Colonic mucosa (tissue), 4 donors: ENCODE data around the gene FADS3. TPM values are rescaled to one million over a fixed set of nuclear protein-coding genes. Genes with fewer than 3 reads are reported as not detected.

Experiments used
- DNase-seq: peaks from one replicate; pipeline ENCODE4 v3.0.0-alpha.2; 2020
- H3K27ac ChIP-seq: fragments of 200-600 bp; one replicate; pipeline ENCODE4 v1.8.0; 2021
- H3K27me3 ChIP-seq: fragments of 200-600 bp; one replicate; pipeline ENCODE4 v1.8.0; 2021
- H3K36me3 ChIP-seq: fragments of 200-600 bp; one replicate; pipeline ENCODE4 v1.8.0; 2021
- H3K4me1 ChIP-seq: fragments of 200-600 bp; one replicate; pipeline ENCODE4 v1.8.0; 2021; ENCODE audit warnings: mild to moderate bottlenecking
- H3K4me3 ChIP-seq: fragments of 200-600 bp; one replicate; pipeline ENCODE4 v1.8.0; 2021
- H3K9ac ChIP-seq, 2 donors: one replicate each; pipeline ENCODE4 v1.7.0; 2013; ENCODE audit warnings: control low read depth in 2 of 2, low read depth in 2 of 2, low read length in 2 of 2
- H3K9me3 ChIP-seq: fragments of 200-600 bp; one replicate; pipeline ENCODE4 v1.8.0; 2021
- CTCF ChIP-seq: fragments of 200-600 bp; IDR thresholded peaks from one replicate; pipeline ENCODE4 v1.8.0; 2022; ENCODE audit warnings: antibody characterized with exemption, mild to moderate bottlenecking
- intact Hi-C: fragments of 100-400 bp; cut with DNase I; formaldehyde crosslinking; loops from one replicate; pipeline ENCODE4 v1.14.1; 2022
- total RNA-seq, 2 donors: library from RNA; stranded (reverse); fragmentation: NEBNext Ultra II Directional in 1 of 2; extraction: Animal tissue kit (Norgen Biotek cat#: 25700) in 1 of 2; gene quantifications; one replicate each; pipeline ENCODE4 v1.2.1, GENCODE V29; 2021
- donor health status: healthy.
- donor health status: DM: no; HTN: no; CAD: no.
- donor health status: DM: no; HTN: no; CAD: no.

The FADS3 gene
- total RNA-seq, 2 donors from 2014 or later: 10.4 to 13.3 TPM

- Histone ChIP-seq H3K4me3 (no peak overlapping the region), H3K27ac (no peak overlapping the region), H3K4me1 (no peaks in the 10 kb centered on the region), H3K9ac (no peak overlapping the region), H3K27me3 (no peaks in the 10 kb centered on the region), H3K36me3 (no peaks in the 10 kb centered on the region), H3K9me3 (no peaks in the 10 kb centered on the region)
- no peak for DNase-seq
- intact Hi-C loops: no loop called here
- no peak for TF ChIP-seq CTCF
These were observed 25.0 kb downstream of the FADS3 start for GRCh38 chr11:61866231-61866957.

GRCh38 chr11:61864814-61865775 lies 26.2 kb downstream of the FADS3 start:
- no peak for TF ChIP-seq CTCF
- Histone ChIP-seq H3K36me3 (no peaks in the 10 kb centered on the region), H3K9me3 (no peaks in the 10 kb centered on the region), H3K4me3 (no peak overlapping the region), H3K9ac (no peak overlapping the region), H3K27me3 (no peaks in the 10 kb centered on the region), H3K27ac (no peak overlapping the region), H3K4me1 (no peaks in the 10 kb centered on the region)
- DNase-seq: no peak
- intact Hi-C loops: no loop called here

- DNase-seq: no peak
- Histone ChIP-seq H3K4me3 (no peak overlapping the region), H3K4me1 (no peaks in the 10 kb centered on the region), H3K27me3 (no peaks in the 10 kb centered on the region), H3K27ac (no peak overlapping the region), H3K9ac (no peak overlapping the region), H3K36me3 (no peaks in the 10 kb centered on the region), H3K9me3 (no peaks in the 10 kb centered on the region)
- intact Hi-C loops: no loop called here
- no peak for TF ChIP-seq CTCF
These were observed 27.7 kb downstream of the FADS3 start for GRCh38 chr11:61863548-61864081.

- Histone ChIP-seq H3K27me3 (no peaks in the 10 kb centered on the region), H3K36me3 (no peaks in the 10 kb centered on the region), H3K4me3 (no peak overlapping the region), H3K9me3 (no peaks in the 10 kb centered on the region), H3K9ac (no peak overlapping the region), H3K27ac (no peak overlapping the region), H3K4me1 (no peaks in the 10 kb centered on the region)
- no peak for DNase-seq
- TF ChIP-seq CTCF: no peak
- intact Hi-C loops: no loop called here
These were observed 28.4 kb downstream of the FADS3 start for GRCh38 chr11:61862714-61863547.

- TF ChIP-seq CTCF: no peak
- intact Hi-C loops: no loop called here
- no peak overlapping the region for H3K27ac ChIP-seq
- H3K4me1 ChIP-seq: no peaks in the 10 kb centered on the region
- no peak overlapping the region for H3K4me3 ChIP-seq
- DNase-seq: no peak
- no peaks in the 10 kb centered on the region for H3K9me3 ChIP-seq
- no peak overlapping the region for H3K9ac ChIP-seq
- H3K36me3 ChIP-seq: no peaks in the 10 kb centered on the region
- H3K27me3 ChIP-seq: no peaks in the 10 kb centered on the region
These were observed 29.7 kb downstream of the FADS3 start for GRCh38 chr11:61861634-61862033.
